ENCODE data around the gene FGF16. TPM values are rescaled to one million over a fixed set of nuclear protein-coding genes. Genes with fewer than 3 reads are reported as not detected.
"Not testable (repeated sequence)": the region's sequence is repeated elsewhere in the genome, so short reads cannot be mapped to it uniquely, and the experiment has no call there.

FGF16 gene
- not detected in 2 replicates for total RNA-seq (2014; rRNA removed; shearing (Covaris generic))

DNA sequence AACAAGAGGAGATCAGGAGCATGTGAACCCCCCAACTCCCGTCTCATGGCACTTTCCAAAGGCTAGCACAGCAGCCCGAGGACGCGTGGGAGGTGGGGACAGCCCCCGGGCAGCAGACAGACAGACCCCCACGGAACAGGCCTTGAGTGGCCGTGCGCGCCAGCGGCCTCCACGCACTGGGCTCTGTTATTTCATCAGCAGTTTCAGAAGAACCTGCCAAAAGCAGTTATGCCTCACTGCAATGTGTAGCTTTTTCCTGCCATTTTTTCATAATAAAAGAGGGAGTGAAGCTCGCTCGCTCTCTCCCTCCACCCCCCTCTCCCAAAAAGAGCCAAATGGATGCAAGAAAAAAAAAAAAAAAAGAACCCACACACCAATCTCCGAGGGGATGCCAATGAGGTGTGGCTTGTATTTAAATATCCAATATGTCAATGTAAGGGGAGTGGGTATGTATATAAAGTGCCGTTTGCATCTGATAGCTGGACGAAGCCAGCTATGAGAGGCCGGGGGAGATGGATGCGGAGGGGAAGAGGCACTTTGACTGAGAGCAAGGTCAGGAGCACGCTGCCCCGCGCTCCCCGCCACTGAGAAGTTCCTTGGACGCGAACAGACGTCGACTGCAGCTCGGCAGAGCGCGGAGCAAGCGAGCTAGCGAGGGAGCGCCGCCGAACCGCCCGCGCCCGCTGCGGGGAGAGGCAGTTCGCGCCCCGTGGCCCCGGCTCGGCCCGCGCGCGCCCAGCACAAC is at the start of gene FGF16:
FGF16 (plus strand) TSS at position 482 of the 745 bp plus-strand sequence. CDS start 286 bp downstream, outside the sequence.
- DNase-seq (ENCODE audit: low spot score): no peak
- in situ Hi-C loops (cut with HindIII; ENCODE audit: low sequenced_read_pairs): no loop called here

GRCh38 chrX:77398330-77398954 is 48.7 kb upstream of the FGF16 start:
- DNase-seq (ENCODE audit: low spot score): no peak
- in situ Hi-C loops (cut with HindIII; ENCODE audit: low sequenced_read_pairs): no loop called here

DNA sequence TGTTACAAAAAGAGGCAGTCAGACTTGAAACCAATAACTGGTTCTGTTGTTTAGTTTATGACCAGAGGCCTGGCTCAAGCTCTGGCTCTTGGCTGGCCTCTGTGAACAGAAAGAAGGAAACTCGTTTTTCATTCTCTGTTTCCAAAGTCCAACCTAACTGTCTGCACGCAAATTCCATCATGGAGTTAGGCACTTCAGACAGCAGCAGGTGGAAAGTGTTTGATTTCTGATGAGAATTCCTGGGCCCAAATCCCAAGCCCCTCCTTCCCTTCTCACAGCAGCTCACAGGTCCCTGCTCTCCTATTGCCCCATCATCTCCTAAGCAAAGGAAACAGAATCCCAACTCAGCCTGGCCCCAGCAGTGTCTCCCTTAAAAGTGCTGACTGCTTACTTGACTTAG is 42.8 kb upstream of the FGF16 start:
- DNase-seq (ENCODE audit: low spot score): no peak
- in situ Hi-C loops (cut with HindIII; ENCODE audit: low sequenced_read_pairs): no loop called here

DNA sequence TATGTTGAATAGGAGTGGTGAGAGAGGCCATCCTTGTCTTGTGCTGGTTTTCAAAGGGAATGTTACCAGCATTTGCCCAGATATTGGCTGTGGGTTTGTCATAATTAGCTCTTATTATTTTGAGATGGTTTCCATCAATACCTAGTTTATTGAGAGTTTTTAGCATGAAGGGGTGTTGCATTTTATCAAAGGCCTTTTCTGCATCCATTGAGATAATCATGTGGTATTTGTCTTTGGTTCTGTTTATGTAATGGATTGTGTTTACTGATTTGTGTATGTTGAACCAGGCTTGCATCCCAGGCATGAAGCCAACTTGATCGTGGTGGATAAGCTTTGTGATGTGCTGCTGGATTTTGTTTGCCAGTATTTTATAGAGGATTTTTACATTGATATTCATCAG is 39.4 kb upstream of the FGF16 start:
- DNase-seq (ENCODE audit: low spot score); in situ Hi-C loops (cut with HindIII; ENCODE audit: low sequenced_read_pairs): not testable (repeated sequence)

GRCh38 chrX:77412631-77413030 is 34.6 kb upstream of the FGF16 start:
- in situ Hi-C loops (cut with HindIII; ENCODE audit: low sequenced_read_pairs): no loop called here
- no peak for DNase-seq (ENCODE audit: low spot score)

- no peak for DNase-seq (ENCODE audit: low spot score)
- in situ Hi-C loops (cut with HindIII; ENCODE audit: low sequenced_read_pairs): no loop called here
Measured at GRCh38 chrX:77415161-77415560, 32.0 kb upstream of the FGF16 start.

DNA sequence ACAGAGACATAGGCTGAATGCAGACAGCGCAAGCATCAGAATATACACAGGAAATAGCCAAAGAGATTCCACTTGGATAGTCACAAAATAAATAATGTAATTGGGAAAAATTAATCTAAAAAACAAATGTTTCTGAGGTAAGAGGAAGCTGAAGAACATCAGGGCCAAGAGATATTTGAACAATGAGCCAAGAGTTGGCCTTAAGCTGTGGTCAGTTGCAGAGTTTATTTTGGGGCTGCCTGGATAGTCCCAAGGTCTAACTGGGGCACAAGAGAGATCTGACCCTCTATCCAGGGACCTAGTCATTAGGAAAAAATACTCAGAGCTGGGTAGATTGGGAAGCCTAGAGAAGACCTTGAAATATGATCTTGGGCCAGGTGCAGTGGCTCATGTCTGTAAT is 31.3 kb upstream of the FGF16 start:
- no peak for DNase-seq (ENCODE audit: low spot score)
- in situ Hi-C loops (cut with HindIII; ENCODE audit: low sequenced_read_pairs): no loop called here

- DNase-seq (ENCODE audit: low spot score): no peak
- in situ Hi-C loops (cut with HindIII; ENCODE audit: low sequenced_read_pairs): no loop called here
Measured at GRCh38 chrX:77422891-77423648, 24.1 kb upstream of the FGF16 start.

DNA sequence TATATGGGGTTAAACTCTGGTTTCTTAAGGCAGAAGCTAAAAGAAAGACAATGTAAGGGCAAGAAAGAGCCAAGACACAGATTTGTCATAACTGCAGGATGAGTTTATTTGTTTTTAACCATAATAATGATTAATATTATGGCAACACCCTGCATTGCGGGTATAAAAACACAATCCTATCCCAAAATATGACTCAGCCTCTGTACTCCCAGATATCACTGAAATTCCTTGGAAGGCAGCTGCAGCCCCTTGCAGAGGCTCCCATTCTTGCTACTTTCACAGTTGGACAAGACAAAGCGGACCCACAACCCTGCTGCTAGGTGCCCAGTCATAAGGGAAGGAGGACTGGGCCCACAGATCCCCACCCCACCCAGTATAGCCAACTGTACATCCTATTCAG is 20.4 kb upstream of the FGF16 start:
- in situ Hi-C loops (cut with HindIII; ENCODE audit: low sequenced_read_pairs): no loop called here
- DNase-seq (ENCODE audit: low spot score): no peak

DNA sequence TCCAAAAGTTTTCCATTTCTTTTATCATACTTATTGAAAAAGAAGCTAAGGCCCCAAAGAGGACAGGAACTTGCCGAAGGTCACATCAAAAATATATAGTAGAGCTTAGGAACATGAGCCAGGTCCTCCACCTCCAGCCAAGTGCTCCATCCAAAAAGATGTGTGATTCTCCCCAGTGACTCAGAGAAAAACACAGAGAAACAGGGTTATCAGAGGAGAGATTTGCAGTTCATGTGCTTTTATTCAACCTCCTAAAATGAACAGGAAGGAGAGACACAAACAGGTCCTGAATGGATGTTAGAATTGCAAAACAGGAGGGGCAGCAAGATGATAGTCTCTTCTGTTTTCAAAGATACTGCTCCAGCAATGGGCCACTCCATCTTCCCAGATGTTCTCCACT is 19.6 kb upstream of the FGF16 start:
- no peak for DNase-seq (ENCODE audit: low spot score)
- in situ Hi-C loops (cut with HindIII; ENCODE audit: low sequenced_read_pairs): no loop called here

GRCh38 chrX:77428551-77428950 is 18.6 kb upstream of the FGF16 start:
- DNase-seq (ENCODE audit: low spot score): no peak
- in situ Hi-C loops (cut with HindIII; ENCODE audit: low sequenced_read_pairs): no loop called here

DNA sequence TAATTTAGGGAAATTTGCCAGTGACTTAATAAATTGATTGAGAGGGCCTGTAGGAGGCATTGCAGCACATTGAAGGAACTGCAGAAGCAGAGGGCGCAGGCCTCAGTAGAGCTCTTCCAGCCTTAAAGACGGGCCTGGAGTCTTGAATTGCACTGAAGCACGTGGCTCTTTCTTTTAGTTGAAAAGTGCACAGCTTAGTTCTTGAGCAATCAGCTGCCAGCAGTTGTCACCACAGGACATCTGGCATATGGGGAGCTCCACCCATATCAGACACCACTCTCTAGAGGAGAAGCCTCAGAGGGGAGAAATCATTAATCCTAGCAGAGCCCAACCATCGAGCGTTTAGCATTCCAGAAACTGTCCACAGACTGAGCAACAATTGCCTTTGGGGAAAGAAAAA is 16.0 kb upstream of the FGF16 start:
- in situ Hi-C loops (cut with HindIII; ENCODE audit: low sequenced_read_pairs): no loop called here
- DNase-seq (ENCODE audit: low spot score): no peak

GRCh38 chrX:77433001-77433400 is 14.2 kb upstream of the FGF16 start:
- no peak for DNase-seq (ENCODE audit: low spot score)
- in situ Hi-C loops (cut with HindIII; ENCODE audit: low sequenced_read_pairs): no loop called here

GRCh38 chrX:77434962-77435361 is 12.2 kb upstream of the FGF16 start:
- in situ Hi-C loops (cut with HindIII; ENCODE audit: low sequenced_read_pairs): no loop called here

GRCh38 chrX:77436271-77436670 is 10.9 kb upstream of the FGF16 start:
- in situ Hi-C loops (cut with HindIII; ENCODE audit: low sequenced_read_pairs): no loop called here
- no peak for DNase-seq (ENCODE audit: low spot score)

More at GRCh38 chrX:77434962-77435361, 12.2 kb upstream of the FGF16 start:
- no peak for DNase-seq (ENCODE audit: low spot score)

DNA sequence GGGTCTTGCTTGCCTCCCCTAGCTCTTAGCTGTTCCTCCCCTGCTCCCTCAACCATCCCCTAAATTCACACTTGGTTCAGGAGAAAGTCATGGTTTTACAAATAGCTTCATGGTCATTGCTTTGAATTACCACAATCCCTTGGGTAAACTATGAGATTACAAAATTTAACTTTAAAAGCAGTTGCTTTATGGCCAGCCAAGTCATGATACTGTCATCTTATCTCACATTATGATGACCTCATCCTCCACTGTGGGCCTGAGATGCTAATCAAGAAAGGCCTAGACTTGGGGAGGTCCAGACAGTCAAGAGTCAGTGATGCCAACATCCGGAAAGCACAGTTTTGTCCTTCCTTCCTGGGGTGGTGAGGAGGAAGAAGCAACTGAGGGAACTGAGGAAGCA is 10.5 kb upstream of the FGF16 start:
- in situ Hi-C loops (cut with HindIII; ENCODE audit: low sequenced_read_pairs): no loop called here
- DNase-seq (ENCODE audit: low spot score): no peak

- in situ Hi-C loops (cut with HindIII; ENCODE audit: low sequenced_read_pairs): no loop called here
- DNase-seq (ENCODE audit: low spot score): no peak
Measured at GRCh38 chrX:77440330-77440729, 6.9 kb upstream of the FGF16 start.

- no peak for DNase-seq (ENCODE audit: low spot score)
- in situ Hi-C loops (cut with HindIII; ENCODE audit: low sequenced_read_pairs): no loop called here
Measured at GRCh38 chrX:77441033-77441432, 6.2 kb upstream of the FGF16 start.

DNA sequence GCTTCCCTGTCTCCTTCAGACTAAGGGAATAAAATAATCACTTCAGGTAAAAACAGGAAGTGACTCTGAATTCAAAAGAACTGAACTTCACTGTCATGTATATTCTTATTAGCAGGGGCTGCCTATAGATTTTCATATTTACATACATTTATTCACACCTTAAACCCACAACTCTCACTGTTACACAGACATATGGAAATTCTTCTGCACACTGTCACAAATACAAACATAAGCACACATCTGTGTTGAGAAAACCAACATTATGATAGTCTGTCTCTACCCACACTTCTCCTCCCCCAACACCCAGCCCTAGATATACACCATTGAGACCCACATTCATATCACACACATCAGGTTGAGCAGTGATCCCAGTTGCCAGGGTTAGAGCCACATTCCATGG is 5.7 kb upstream of the FGF16 start:
- no peak for DNase-seq (ENCODE audit: low spot score)
- in situ Hi-C loops (cut with HindIII; ENCODE audit: low sequenced_read_pairs): no loop called here

DNA sequence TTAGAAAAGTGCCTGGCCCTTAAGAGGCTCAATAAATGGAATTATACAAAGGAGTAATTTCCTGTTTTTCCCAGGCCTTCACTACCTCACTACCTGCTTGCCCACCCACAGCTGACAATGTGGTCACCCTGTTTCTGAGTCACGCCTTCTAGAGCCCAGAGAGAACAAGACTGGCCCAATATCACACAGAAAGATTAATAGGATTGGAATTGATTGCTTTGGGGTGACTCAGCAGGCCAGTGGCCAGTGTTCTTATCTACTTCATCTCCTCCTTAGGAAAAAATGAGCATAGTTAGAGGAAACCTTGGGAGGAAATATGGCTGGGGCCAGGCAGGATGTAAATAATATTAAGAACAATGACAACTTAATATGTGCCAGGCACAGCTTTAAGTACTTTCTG is 4.5 kb upstream of the FGF16 start:
- in situ Hi-C loops (cut with HindIII; ENCODE audit: low sequenced_read_pairs): no loop called here

More for the DNA sequence above, 4.5 kb upstream of the FGF16 start:
- DNase-seq (ENCODE audit: low spot score): no peak
